Activated B cell treated with CpG ODN at 0.5 μM for 24 hours (primary cell): ENCODE results near the gene UNC50. TPM values are rescaled to one million over a fixed set of nuclear protein-coding genes. Genes with fewer than 3 reads are reported as not detected.

Experiments used
- ATAC-seq: fragments of 200-7000 bp; cut with Tn5 transposase; one replicate; pipeline ENCODE4 v1.10.0; 2021; ENCODE audit warnings: low read depth, mild to moderate bottlenecking, moderate library complexity
- CTCF ChIA-PET: fragments of 350-600 bp; sonication (Branson Sonifier 250); formaldehyde crosslinking; loops from one replicate; lab custom pipeline; 2021; ENCODE audit warnings: antibody characterized with exemption; lab: Charles Lee
- POLR2A ChIA-PET: fragments of 350-600 bp; sonication (Branson Sonifier 250); formaldehyde crosslinking; loops from one replicate; lab custom pipeline; 2021; ENCODE audit warnings: antibody characterized with exemption; lab: Charles Lee
- DNase-seq: peaks from one replicate; pipeline ENCODE4 v3.0.0; 2022
- H3K27ac Mint-ChIP-seq: one replicate; pipeline ENCODE4 v1.8.0; 2020; ENCODE audit warnings: mixed read lengths
- H3K27me3 Mint-ChIP-seq: one replicate; pipeline ENCODE4 v1.8.0; 2021; ENCODE audit warnings: mixed read lengths
- H3K36me3 Mint-ChIP-seq: one replicate; pipeline ENCODE4 v1.8.0; 2021; ENCODE audit warnings: low read depth, mixed read lengths
- H3K4me1 Mint-ChIP-seq: one replicate; pipeline ENCODE4 v1.8.0; 2021; ENCODE audit warnings: mixed read lengths
- H3K4me3 Mint-ChIP-seq: one replicate; pipeline ENCODE4 v1.8.0; 2020; ENCODE audit warnings: mild to moderate bottlenecking, mixed read lengths
- H3K9me3 Mint-ChIP-seq: one replicate; pipeline ENCODE4 v1.8.0; 2020; ENCODE audit warnings: mixed read lengths
- CTCF ChIP-seq: fragments of 200-600 bp; IDR thresholded peaks from one replicate; pipeline ENCODE4 v1.8.0; 2022; ENCODE audit warnings: antibody characterized with exemption, mild to moderate bottlenecking
- intact Hi-C: fragments of 100-400 bp; cut with micrococcal nuclease; formaldehyde crosslinking; loops from one replicate; pipeline ENCODE4 v1.15.1; 2024
- total RNA-seq: library from RNA; stranded (reverse); gene quantifications from 2 replicates; pipeline ENCODE4 v1.2.3, GENCODE V29; 2022

The UNC50 gene
- total RNA-seq, 1 donor from 2014 or later, result 36.3 TPM

DNA sequence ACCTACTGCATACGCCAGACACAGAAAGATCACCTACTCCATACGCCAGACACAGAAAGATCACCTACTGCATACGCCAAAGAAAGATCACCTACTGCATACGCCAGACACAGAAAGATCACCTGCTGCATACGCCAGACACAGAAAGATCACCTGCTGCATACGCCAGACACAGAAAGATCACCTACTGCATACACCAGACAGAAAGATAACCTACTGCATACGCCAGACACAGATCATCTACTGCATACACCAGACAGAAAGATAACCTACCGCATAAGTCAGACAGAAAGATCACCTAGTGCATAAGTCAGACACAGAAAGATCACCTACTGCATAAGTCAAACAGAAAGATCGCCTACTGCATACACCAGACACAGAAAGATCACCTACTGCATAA is 25.9 kb upstream of the UNC50 start:
- ATAC-seq (no peak), DNase-seq (no peak)
- no peaks in the 10 kb centered on the region for H3K9me3 Mint-ChIP-seq
- peaks cover 10% of the 10 kb centered on the region for H3K4me1 Mint-ChIP-seq
- no peak overlapping the region for H3K4me3 Mint-ChIP-seq
- intact Hi-C loops, result no loop called here
- no peak overlapping the region for H3K27ac Mint-ChIP-seq
- ChIA-PET POLR2A (no interaction called here), CTCF (no interaction called here)
- TF ChIP-seq CTCF, result no peak
- peaks cover 36% of the 10 kb centered on the region for H3K36me3 Mint-ChIP-seq
- H3K27me3 Mint-ChIP-seq, result no peaks in the 10 kb centered on the region

DNA sequence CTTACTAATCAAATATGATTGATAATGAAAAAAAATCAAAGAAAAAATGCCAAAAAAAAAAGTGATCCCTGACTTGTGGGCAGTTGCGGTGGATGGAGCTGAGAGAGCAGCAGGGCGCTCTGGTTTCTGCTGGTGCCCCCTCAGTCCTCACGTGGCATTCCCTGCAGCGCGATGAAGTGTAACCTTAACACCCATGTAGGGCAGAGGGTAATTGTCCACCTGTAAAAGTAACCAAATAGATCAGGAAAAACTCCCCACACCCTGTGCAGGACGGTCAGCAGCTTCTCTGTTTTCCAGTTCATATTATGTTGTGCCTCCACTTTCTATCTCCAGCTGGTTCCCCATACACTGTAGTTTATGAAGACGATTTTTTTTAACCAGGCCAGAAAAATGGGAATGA is 25.1 kb upstream of the UNC50 start:
- H3K9me3 Mint-ChIP-seq, result no peaks in the 10 kb centered on the region
- H3K27me3 Mint-ChIP-seq, result no peaks in the 10 kb centered on the region
- no peak for DNase-seq
- TF ChIP-seq CTCF, result no peak
- no peak overlapping the region for H3K4me3 Mint-ChIP-seq
- intact Hi-C loops, result no loop called here
- H3K36me3 Mint-ChIP-seq, result peaks cover 32% of the 10 kb centered on the region
- no peak overlapping the region for H3K27ac Mint-ChIP-seq
- ATAC-seq, result no peak
- POLR2A ChIA-PET, result no interaction called here
- CTCF ChIA-PET, result no interaction called here
- H3K4me1 Mint-ChIP-seq, result peaks cover 10% of the 10 kb centered on the region

DNA sequence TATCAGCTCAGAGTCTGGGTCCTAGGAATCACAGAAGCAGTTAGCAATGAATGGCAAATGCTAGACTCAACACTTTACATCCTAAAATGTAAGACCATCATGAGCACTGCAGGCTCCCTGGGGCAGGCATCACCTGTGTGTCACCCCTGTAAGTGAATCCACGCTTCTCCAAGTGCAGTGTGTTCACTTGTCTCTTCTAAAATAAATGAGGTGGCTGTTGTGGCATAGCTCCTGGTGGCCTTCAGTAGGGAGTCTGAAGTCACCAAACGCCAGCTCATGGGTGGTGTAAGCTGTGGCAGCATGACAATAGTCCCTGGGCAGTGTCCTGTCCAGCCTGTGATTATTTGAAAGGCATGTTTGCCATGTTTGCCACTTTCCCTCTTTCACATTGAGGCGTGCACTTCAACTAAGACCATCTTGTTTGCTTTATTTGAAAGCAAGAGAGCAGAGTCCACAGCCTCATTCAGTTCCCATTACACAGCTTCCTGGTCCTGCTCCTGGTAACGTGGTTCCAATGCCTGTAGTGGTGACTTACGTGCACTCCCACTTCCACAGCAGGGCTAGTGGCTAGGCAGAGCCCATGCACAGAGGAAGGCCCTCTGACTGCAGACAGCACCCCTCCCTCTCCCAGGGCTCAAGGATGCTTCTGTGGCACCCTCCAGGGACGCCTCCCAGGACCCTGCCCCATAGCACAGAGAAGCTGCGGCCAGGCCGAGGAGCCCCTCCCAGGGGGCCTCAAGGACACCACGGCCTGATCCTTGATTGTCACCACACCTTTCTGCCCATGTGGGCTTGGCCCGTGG is 24.4 kb upstream of the UNC50 start:
- H3K9me3 Mint-ChIP-seq, result no peaks in the 10 kb centered on the region
- intact Hi-C loops, result no loop called here
- peaks cover 32% of the 10 kb centered on the region for H3K36me3 Mint-ChIP-seq
- no peak overlapping the region for H3K27ac Mint-ChIP-seq
- DNase-seq (no peak), ATAC-seq (no peak)
- peaks cover 10% of the 10 kb centered on the region for H3K4me1 Mint-ChIP-seq
- CTCF ChIA-PET, result no interaction called here
- H3K27me3 Mint-ChIP-seq, result no peaks in the 10 kb centered on the region
- no peak for TF ChIP-seq CTCF
- no peak overlapping the region for H3K4me3 Mint-ChIP-seq
- POLR2A ChIA-PET, result no interaction called here

DNA sequence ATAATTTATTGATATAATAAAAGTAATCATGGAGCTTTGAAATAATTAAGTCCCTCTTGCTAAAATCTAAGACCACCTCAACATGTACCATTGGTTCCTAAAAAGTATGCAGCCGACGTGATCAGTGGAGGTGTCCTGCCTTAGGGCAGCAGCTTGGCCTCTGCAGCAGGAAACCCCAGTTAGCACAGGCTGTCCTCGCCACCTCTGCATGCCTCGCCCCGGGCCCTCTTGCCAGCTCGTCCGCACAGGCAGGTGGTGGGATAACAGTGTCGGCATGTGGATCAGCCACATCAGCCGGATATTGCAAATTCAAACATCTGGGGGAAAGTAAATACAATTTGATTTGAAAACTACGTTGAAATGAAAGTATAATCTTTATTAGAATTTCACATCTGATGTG is 23.0 kb upstream of the UNC50 start:
- DNase-seq (no peak), ATAC-seq (no peak)
- intact Hi-C loops, result no loop called here
- CTCF ChIA-PET, result interaction anchor here (1.0 kb wide), 1 partner anchor 16 kb away, joined by 3 read pairs; no protein-coding TSS in a partner anchor
- POLR2A ChIA-PET, result no interaction called here
- Mint-ChIP-seq H3K36me3 (peaks cover 32% of the 10 kb centered on the region), H3K4me1 (peaks cover 10% of the 10 kb centered on the region), H3K27me3 (no peaks in the 10 kb centered on the region), H3K9me3 (no peaks in the 10 kb centered on the region), H3K27ac (no peak overlapping the region), H3K4me3 (no peak overlapping the region)
- TF ChIP-seq CTCF, result no peak

GRCh38 chr2:98586551-98587140 is 21.7 kb upstream of the UNC50 start:
- H3K4me3 Mint-ChIP-seq, result no peak overlapping the region
- ATAC-seq (no peak), DNase-seq (no peak)
- no peaks in the 10 kb centered on the region for H3K27me3 Mint-ChIP-seq
- intact Hi-C loops, result no loop called here
- no peak overlapping the region for H3K27ac Mint-ChIP-seq
- no peak for TF ChIP-seq CTCF
- ChIA-PET CTCF (no interaction called here), POLR2A (no interaction called here)
- no peaks in the 10 kb centered on the region for H3K9me3 Mint-ChIP-seq
- peaks cover 36% of the 10 kb centered on the region for H3K36me3 Mint-ChIP-seq
- no peaks in the 10 kb centered on the region for H3K4me1 Mint-ChIP-seq
